Esophagus squamous epithelium (tissue), 5 donors: Measurements from ENCODE around the gene BABAM1. TPM values are rescaled to one million over a fixed set of nuclear protein-coding genes. Genes with fewer than 3 reads are reported as not detected.
A peak's percentile ranks its signal among the peaks of the same experiment; 100 is the strongest.

ENCODE experiments used
- DNase-seq: peaks from one replicate; lab custom pipeline; 2025; lab: John Stamatoyannopoulos, UW
- H3K27ac ChIP-seq, 4 donors: fragments of 200-600 bp; sonication (generic); one replicate each; pipeline ENCODE4 v1.5.1; 2016 to 2019; ENCODE audit warnings: mild to moderate bottlenecking in 1 of 4
- H3K27me3 ChIP-seq, 4 donors: fragments of 200-600 bp; sonication (generic); 1 replicate in 3 of 4; 2 replicates in 1 of 4; pipeline versions ENCODE4 v1.5.1 to v1.6.0; 2017 to 2021; ENCODE audit warnings: antibody characterized with exemption in 1 of 4
- H3K36me3 ChIP-seq, 3 donors: fragments of 200-600 bp; sonication (generic); one replicate each; pipeline ENCODE4 v1.5.1; 2016 to 2019
- H3K4me1 ChIP-seq, 3 donors: fragments of 200-600 bp; sonication (generic); one replicate each; pipeline ENCODE4 v1.5.1; 2017 to 2019
- H3K4me3 ChIP-seq, 4 donors: fragments of 200-600 bp; sonication (generic); 1 replicate in 3 of 4; 2 replicates in 1 of 4; pipeline ENCODE4 v1.5.1; 2016 to 2019; ENCODE audit warnings: mild to moderate bottlenecking in 2 of 4, moderate library complexity in 1 of 4
- H3K9me3 ChIP-seq, 3 donors: fragments of 200-600 bp; sonication (generic); one replicate each; pipeline ENCODE4 v1.5.1; 2016 to 2019
- POLR2A ChIP-seq, 4 donors: fragments of 450-650 bp; IDR thresholded peaks; one replicate each; pipeline ENCODE4 v1.6.1; 2017; ENCODE audit warnings: antibody characterized with exemption in 4 of 4, mild to moderate bottlenecking in 4 of 4, moderate library complexity in 3 of 4
- WGBS, 2 donors: methylation state at CpG; one replicate each; pipeline ENCODE4 v1.1.5; 2018; 5-methylcytosine and 5-hydroxymethylcytosine counted together
- intact Hi-C: fragments of 100-400 bp; cut with DNase I; formaldehyde crosslinking; loops from one replicate; pipeline ENCODE4 v1.15.0; 2022
- total RNA-seq, 4 donors: library from RNA; depleted of rRNA; stranded (reverse); fragments of >200 nt; gene quantifications; one replicate each; pipeline ENCODE4 v1.1.0, GENCODE V29; 2016
- TF ChIP-seq, protein P1 (sequence below), 6 experiments: fragments of 450-650 bp in 4 of 6; fragments of 200-600 bp in 2 of 6; sonication (generic) in 2 of 6; IDR thresholded peaks; one replicate each; pipeline ENCODE4 v1.5.1; 2016 to 2019; ENCODE audit warnings: antibody characterized with exemption in 6 of 6, mild to moderate bottlenecking in 4 of 6, moderate library complexity in 4 of 6
- donor health status: DM: yes; HTN: yes; CAD: no.

The BABAM1 gene
- total RNA-seq, 4 donors from 2014 or later, result 29.1 to 55.8 (median 53.1) TPM

- H3K9me3 ChIP-seq, result no peaks in the 10 kb centered on the region
- H3K27me3 ChIP-seq, result peaks cover 0 to 23% (median under 1%) of the 10 kb centered on the region in 4 donors
- no peak overlapping the region for H3K4me3 ChIP-seq
- 84 to 85% methylated on average over 8 to 9 of the region's 9 CpGs for WGBS, 2 donors
- peaks cover 11 to 20% (median 12%) of the 10 kb centered on the region in 3 donors for H3K4me1 ChIP-seq
- no peak for TF ChIP-seq POLR2A (IDR thresholded peaks at IDR 0.05)
- TF ChIP-seq, protein P1, sequence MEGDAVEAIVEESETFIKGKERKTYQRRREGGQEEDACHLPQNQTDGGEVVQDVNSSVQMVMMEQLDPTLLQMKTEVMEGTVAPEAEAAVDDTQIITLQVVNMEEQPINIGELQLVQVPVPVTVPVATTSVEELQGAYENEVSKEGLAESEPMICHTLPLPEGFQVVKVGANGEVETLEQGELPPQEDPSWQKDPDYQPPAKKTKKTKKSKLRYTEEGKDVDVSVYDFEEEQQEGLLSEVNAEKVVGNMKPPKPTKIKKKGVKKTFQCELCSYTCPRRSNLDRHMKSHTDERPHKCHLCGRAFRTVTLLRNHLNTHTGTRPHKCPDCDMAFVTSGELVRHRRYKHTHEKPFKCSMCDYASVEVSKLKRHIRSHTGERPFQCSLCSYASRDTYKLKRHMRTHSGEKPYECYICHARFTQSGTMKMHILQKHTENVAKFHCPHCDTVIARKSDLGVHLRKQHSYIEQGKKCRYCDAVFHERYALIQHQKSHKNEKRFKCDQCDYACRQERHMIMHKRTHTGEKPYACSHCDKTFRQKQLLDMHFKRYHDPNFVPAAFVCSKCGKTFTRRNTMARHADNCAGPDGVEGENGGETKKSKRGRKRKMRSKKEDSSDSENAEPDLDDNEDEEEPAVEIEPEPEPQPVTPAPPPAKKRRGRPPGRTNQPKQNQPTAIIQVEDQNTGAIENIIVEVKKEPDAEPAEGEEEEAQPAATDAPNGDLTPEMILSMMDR (IDR thresholded peaks at IDR 0.05), result no peak
- intact Hi-C loops, result loop anchor here (10.0 kb wide), 1 partner anchor 82 kb away; no protein-coding TSS in a partner anchor
- no peaks in the 10 kb centered on the region for H3K36me3 ChIP-seq
- no peak overlapping the region for H3K27ac ChIP-seq
- no peak for DNase-seq
These were observed 19.5 kb downstream of the BABAM1 start for GRCh38 chr19:17286752-17287151.

DNA sequence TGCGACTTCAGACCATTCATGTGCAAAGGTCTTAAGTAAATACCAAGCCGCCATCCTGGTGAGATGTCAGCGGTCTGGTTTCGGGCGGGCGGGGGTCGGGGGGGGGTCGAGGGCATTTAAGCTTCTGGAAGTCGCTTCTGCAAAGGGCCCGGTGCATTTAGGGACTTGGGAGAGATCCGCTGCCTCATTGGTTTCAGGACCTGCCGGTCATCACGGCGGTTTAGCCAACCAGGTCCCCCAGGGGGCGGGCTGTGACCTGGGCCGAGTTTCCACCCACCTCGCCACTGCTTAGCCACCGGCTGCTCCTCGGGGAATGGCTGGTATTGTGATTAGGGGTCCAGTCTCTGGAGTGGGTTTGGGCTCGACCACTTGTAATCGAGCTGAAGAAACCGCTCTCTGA lies 22.2 kb downstream of the BABAM1 start:
- no peak for TF ChIP-seq POLR2A (IDR thresholded peaks at IDR 0.05)
- TF ChIP-seq, protein P1 (IDR thresholded peaks at IDR 0.05), result peak in 1 of 6 experiments; percentile 10
- intact Hi-C loops, result loop anchor here (10.0 kb wide), 1 partner anchor 85 kb away; no protein-coding TSS in a partner anchor
- Histone ChIP-seq H3K36me3 (peaks cover 0 to 6% (median 0%) of the 10 kb centered on the region in 3 donors), H3K27me3 (peaks cover 0 to 11% (median 0%) of the 10 kb centered on the region in 4 donors), H3K4me3 (no peak overlapping the region), H3K27ac (no peak overlapping the region), H3K9me3 (no peaks in the 10 kb centered on the region), H3K4me1 (peaks cover 8 to 34% (median 8%) of the 10 kb centered on the region in 3 donors)
- DNase-seq, result no peak
- WGBS, 2 donors, result 15 to 38% methylated on average over 7 to 15 of the region's 22 CpGs

GRCh38 chr19:17292301-17293074 lies 25.2 kb downstream of the BABAM1 start:
- Histone ChIP-seq H3K4me3 (peak overlapping the region; percentile 54 to 72 (median 65)), H3K36me3 (peaks cover 0 to 7% (median 0%) of the 10 kb centered on the region in 3 donors), H3K27me3 (peaks cover 0 to 11% (median 0%) of the 10 kb centered on the region in 4 donors), H3K4me1 (peaks cover 8 to 34% (median 8%) of the 10 kb centered on the region in 3 donors), H3K27ac (peak overlapping the region; percentile 68 to 88 (median 79)), H3K9me3 (no peaks in the 10 kb centered on the region)
- 0% methylated on average over 2 to 16 of the region's 46 CpGs for WGBS, 2 donors
- intact Hi-C loops, result loop anchor here (10.0 kb wide), 1 partner anchor 92 kb away; no protein-coding TSS in a partner anchor
- no peak for DNase-seq
- TF ChIP-seq, protein P1 (IDR thresholded peaks at IDR 0.05), result peak; percentile 60 to 85 (median 66)
- peak in 1 of 4 donors; percentile 34 for TF ChIP-seq POLR2A (IDR thresholded peaks at IDR 0.05)

DNA sequence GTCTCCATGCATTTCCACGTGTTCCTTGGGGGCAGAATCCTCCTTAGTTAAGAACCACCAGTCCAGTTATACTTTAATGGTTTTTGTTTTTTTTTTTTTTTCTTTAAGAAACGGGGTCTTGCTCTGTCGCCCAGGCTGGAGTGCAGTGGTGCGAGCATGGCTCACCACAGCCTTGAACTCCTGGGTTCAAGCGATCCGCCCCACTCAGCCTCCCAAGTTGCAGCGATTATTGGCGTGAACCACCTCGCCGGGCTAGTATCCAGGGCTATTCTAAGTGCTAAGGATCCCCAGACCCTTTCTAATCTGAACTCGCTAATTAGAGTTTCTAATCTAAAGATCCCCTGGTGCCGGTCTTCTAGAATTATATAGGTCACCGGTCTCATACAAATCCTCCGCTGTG lies 26.4 kb downstream of the BABAM1 start:
- Histone ChIP-seq H3K4me3 (no peak overlapping the region), H3K27ac (no peak overlapping the region), H3K27me3 (peaks cover 0 to 9% (median 0%) of the 10 kb centered on the region in 4 donors), H3K4me1 (peaks cover 8 to 34% (median 8%) of the 10 kb centered on the region in 3 donors), H3K36me3 (peaks cover 0 to 18% (median 0%) of the 10 kb centered on the region in 3 donors), H3K9me3 (no peaks in the 10 kb centered on the region)
- no peak for TF ChIP-seq POLR2A (IDR thresholded peaks at IDR 0.05)
- TF ChIP-seq, protein P1 (IDR thresholded peaks at IDR 0.05), result no peak
- 83 to 93% methylated on average over 12 to 14 of the region's 14 CpGs for whole genome bisulfite sequencing, 2 donors
- intact Hi-C loops, result loop anchor here (10.0 kb wide), 1 partner anchor 91 kb away; no protein-coding TSS in a partner anchor
- no peak for DNase-seq
